SU-DHL-6 (cell line): ENCODE measurements around the gene EBF3.

ENCODE experiments used
- EZH2phosphoT487 ChIP-seq: fragments of 200-600 bp; sonication (generic), shearing (Covaris generic); conservative IDR thresholded peaks from 2 replicates; pipeline ENCODE4 v1.6.1; 2018; ENCODE audit warnings: mild to moderate bottlenecking, antibody characterized with exemption, low read length, moderate library complexity, mixed read lengths
- TF ChIP-seq, protein P1 (sequence below): fragments of 200-600 bp; sonication (generic); IDR thresholded peaks from one replicate; pipeline ENCODE4 v1.5.1; 2017; ENCODE audit warnings: antibody characterized with exemption, mild to moderate bottlenecking, low read length, moderate library complexity; ENCODE audit not compliant: insufficient read depth, poor library complexity, severe bottlenecking

DNA sequence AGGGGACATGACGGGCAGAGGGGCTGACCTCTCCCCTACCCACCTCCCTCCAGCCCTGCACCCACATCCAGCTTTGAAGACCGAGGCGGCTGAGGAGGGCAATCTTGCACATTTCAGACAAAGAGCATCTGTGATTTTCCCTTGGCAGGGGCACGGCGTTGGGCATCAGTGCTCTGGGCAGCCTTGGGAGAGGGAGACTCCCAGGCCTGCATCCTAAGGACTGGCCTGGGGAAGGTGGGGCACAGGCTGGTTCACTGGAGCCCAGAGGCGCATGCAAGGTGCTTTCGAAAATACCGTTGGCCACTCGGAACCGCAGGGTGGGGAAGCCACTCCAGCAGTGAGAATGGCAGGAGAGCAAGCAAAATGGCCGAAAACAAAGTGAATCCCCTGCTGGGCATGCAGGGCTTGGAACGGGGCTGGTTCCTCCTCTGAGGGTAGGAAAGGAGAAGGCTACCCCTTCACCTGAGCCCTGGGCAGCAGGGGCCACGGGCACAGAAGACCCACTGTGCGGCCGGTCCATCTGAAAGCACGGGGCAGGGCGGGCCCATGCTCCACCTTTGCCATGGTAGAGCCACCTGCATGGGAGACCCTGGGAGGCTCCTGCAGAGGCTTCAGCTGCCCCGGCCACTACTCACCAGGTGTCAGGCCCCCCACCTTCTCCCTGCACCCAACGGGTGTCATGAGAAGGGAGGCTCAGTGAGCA is 49.8 kb downstream of the EBF3 start:
- TF ChIP-seq, protein P1, sequence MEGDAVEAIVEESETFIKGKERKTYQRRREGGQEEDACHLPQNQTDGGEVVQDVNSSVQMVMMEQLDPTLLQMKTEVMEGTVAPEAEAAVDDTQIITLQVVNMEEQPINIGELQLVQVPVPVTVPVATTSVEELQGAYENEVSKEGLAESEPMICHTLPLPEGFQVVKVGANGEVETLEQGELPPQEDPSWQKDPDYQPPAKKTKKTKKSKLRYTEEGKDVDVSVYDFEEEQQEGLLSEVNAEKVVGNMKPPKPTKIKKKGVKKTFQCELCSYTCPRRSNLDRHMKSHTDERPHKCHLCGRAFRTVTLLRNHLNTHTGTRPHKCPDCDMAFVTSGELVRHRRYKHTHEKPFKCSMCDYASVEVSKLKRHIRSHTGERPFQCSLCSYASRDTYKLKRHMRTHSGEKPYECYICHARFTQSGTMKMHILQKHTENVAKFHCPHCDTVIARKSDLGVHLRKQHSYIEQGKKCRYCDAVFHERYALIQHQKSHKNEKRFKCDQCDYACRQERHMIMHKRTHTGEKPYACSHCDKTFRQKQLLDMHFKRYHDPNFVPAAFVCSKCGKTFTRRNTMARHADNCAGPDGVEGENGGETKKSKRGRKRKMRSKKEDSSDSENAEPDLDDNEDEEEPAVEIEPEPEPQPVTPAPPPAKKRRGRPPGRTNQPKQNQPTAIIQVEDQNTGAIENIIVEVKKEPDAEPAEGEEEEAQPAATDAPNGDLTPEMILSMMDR, result no peak
- no peak for TF ChIP-seq EZH2phosphoT487
